Adipocyte (in vitro differentiated cells): ENCODE measurements around the gene NINJ1.

ENCODE experiments used
- DNase-seq: peaks from one replicate; pipeline ENCODE4 v3.0.0-alpha.2; 2015; ENCODE audit warnings: low read depth
- H3K27me3 ChIP-seq: replicated peaks from 2 replicates; pipeline ENCODE4 v1.7.0; 2013; ENCODE audit warnings: mild to moderate bottlenecking, low read length, moderate library complexity; ENCODE audit not compliant: control insufficient read depth, insufficient read depth
- H3K36me3 ChIP-seq: 2 replicates; pipeline ENCODE4 v1.7.0; 2013; ENCODE audit warnings: low read length, mild to moderate bottlenecking, moderate library complexity; ENCODE audit not compliant: control insufficient read depth, insufficient read depth, severe bottlenecking
- H3K4me1 ChIP-seq: 2 replicates; pipeline ENCODE4 v1.7.0; 2013; ENCODE audit warnings: mild to moderate bottlenecking, low read length, moderate library complexity; ENCODE audit not compliant: control insufficient read depth, insufficient read depth
- H3K4me3 ChIP-seq: 2 replicates; pipeline ENCODE4 v1.7.0; 2013; ENCODE audit warnings: mild to moderate bottlenecking, low read length, moderate library complexity
- H3K9ac ChIP-seq: 2 replicates; pipeline ENCODE4 v1.7.0; 2013; ENCODE audit warnings: mild to moderate bottlenecking, low read length, moderate library complexity
- H3K9me3 ChIP-seq: 2 replicates; pipeline ENCODE4 v1.7.0; 2013; ENCODE audit warnings: mild to moderate bottlenecking, low read length, moderate library complexity; ENCODE audit not compliant: control insufficient read depth

NINJ1 gene

GRCh38 chr9:93086447-93087224, 47.4 kb downstream of the NINJ1 start:
- Histone ChIP-seq H3K27me3 (no peaks in the 10 kb centered on the region), H3K9me3 (peaks cover 24% of the 10 kb centered on the region), H3K9ac (no peak overlapping the region), H3K4me3 (no peak overlapping the region), H3K36me3 (no peaks in the 10 kb centered on the region), H3K4me1 (peaks cover 4% of the 10 kb centered on the region)
- DNase-seq: no peak

- Histone ChIP-seq H3K36me3 (no peaks in the 10 kb centered on the region), H3K27me3 (no peaks in the 10 kb centered on the region), H3K9ac (no peak overlapping the region), H3K9me3 (peaks cover 14% of the 10 kb centered on the region), H3K4me1 (peaks cover 4% of the 10 kb centered on the region), H3K4me3 (no peak overlapping the region)
- DNase-seq: no peak
Observed at GRCh38 chr9:93085676-93086075, 48.4 kb downstream of the NINJ1 start.

GRCh38 chr9:93084471-93084881, 49.6 kb downstream of the NINJ1 start:
- H3K4me3 ChIP-seq: no peak overlapping the region
- H3K36me3 ChIP-seq: no peaks in the 10 kb centered on the region
- H3K27me3 ChIP-seq: no peaks in the 10 kb centered on the region
- no peak for DNase-seq
- peaks cover 4% of the 10 kb centered on the region for H3K9me3 ChIP-seq
- peaks cover 4% of the 10 kb centered on the region for H3K4me1 ChIP-seq
- H3K9ac ChIP-seq: no peak overlapping the region

GRCh38 chr9:93083592-93084470, 50.2 kb downstream of the NINJ1 start:
- Histone ChIP-seq H3K36me3 (no peaks in the 10 kb centered on the region), H3K9ac (no peak overlapping the region), H3K4me3 (no peak overlapping the region), H3K9me3 (peaks cover 4% of the 10 kb centered on the region), H3K4me1 (peaks cover 4% of the 10 kb centered on the region), H3K27me3 (no peaks in the 10 kb centered on the region)
- no peak for DNase-seq

GRCh38 chr9:93082841-93083411, 51.1 kb downstream of the NINJ1 start:
- no peak for DNase-seq
- Histone ChIP-seq H3K27me3 (no peaks in the 10 kb centered on the region), H3K4me1 (peaks cover 4% of the 10 kb centered on the region), H3K9me3 (peaks cover 4% of the 10 kb centered on the region), H3K4me3 (no peak overlapping the region), H3K9ac (no peak overlapping the region), H3K36me3 (no peaks in the 10 kb centered on the region)

DNA sequence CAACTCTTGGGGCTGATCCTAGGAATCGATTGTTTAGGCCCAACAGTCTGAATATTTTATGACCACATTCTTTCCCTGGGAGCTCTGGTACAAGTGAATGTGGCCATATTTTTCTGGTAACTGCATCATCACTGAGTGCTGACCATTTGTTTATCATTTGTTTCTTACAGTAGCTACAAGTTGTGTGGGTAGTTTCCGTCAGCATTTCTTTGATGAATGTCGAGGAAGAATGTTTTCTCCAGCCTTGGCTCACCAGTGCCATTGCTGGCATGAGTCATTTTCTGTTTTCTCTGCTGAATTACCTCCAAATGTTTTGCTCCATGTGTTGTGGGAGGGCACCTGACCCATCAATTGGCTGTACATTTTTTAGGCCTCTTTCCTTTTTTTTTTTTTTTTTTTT, 52.1 kb downstream of the NINJ1 start:
- H3K27me3 ChIP-seq: no peaks in the 10 kb centered on the region
- H3K4me3 ChIP-seq: no peak overlapping the region
- no peak for DNase-seq
- H3K4me1 ChIP-seq: peaks cover 4% of the 10 kb centered on the region
- no peak overlapping the region for H3K9ac ChIP-seq
- no peaks in the 10 kb centered on the region for H3K36me3 ChIP-seq
- peaks cover 4% of the 10 kb centered on the region for H3K9me3 ChIP-seq

GRCh38 chr9:93081081-93081529, 52.9 kb downstream of the NINJ1 start:
- peaks cover 4% of the 10 kb centered on the region for H3K4me1 ChIP-seq
- H3K36me3 ChIP-seq: no peaks in the 10 kb centered on the region
- no peak overlapping the region for H3K4me3 ChIP-seq
- H3K27me3 ChIP-seq: no peaks in the 10 kb centered on the region
- H3K9ac ChIP-seq: no peak overlapping the region
- H3K9me3 ChIP-seq: peaks cover 4% of the 10 kb centered on the region
- DNase-seq: no peak

DNA sequence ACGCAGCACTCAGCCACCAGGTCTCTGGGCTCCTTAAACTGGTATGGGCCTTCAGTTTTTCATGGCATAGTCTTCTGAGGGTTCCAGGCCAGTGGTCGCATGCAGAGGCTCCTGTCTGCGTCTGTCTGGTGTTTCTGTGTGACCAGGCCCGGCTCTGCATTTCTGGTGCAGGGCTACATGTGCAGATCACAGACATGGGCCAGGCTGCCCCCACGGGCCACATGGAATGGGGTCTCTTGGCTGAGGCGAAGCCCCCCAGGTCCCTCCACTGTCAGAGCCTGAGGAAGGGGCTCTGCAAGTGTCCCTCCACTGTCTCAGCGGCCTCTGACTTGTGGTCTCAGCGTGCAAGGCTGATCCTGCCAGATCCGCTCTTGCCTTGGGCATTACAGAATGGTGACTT, 53.6 kb downstream of the NINJ1 start:
- no peak for DNase-seq
- no peak overlapping the region for H3K9ac ChIP-seq

DNA sequence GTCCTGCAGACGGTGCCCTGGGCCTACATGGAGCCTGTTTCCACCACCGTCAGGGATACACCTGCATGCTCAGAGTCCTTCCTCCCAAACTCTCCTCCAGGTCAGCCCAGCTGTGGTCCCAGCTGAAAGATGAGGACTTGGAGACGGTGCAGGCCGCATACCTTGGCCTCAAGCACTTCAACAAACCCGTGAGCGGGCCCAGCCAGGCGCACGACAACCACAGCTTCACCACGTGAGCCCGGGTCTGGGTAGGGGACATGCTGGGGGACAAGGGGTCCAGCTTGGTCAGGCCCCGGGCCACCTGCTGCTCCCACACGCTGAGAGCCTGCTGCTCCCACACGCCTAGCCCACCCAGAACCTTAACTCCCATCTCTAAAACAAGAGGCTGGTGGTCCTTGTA, 54.7 kb downstream of the NINJ1 start:
- Histone ChIP-seq H3K9ac (no peak overlapping the region), H3K4me3 (no peak overlapping the region), H3K9me3 (no peaks in the 10 kb centered on the region), H3K27me3 (no peaks in the 10 kb centered on the region), H3K4me1 (peaks cover 4% of the 10 kb centered on the region), H3K36me3 (no peaks in the 10 kb centered on the region)
- no peak for DNase-seq

More for the DNA sequence above, 53.6 kb downstream of the NINJ1 start:
- Histone ChIP-seq H3K4me3 (no peak overlapping the region), H3K9me3 (no peaks in the 10 kb centered on the region), H3K27me3 (no peaks in the 10 kb centered on the region), H3K4me1 (peaks cover 4% of the 10 kb centered on the region), H3K36me3 (no peaks in the 10 kb centered on the region)

DNA sequence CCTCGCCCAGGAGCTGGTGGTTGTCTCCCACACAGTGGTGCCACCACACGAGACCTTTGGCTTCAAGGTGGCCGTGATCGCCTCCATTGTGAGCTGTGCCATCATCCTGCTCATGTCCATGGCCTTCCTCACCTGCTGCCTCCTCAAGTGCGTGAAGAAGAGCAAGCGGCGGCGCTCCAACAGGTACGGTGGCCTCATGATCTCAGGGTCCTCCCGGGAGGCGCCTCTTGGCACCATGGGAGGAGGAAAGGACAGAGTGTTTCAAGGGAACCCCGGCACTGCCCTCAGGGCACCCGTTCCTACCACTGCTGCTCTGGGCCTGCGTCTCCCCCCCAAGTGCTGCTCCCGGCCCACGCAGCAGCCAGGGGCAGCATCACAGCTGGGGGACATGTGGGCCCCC, 56.2 kb downstream of the NINJ1 start:
- no peak for DNase-seq
- no peak overlapping the region for H3K4me3 ChIP-seq
- no peaks in the 10 kb centered on the region for H3K4me1 ChIP-seq
- H3K9me3 ChIP-seq: no peaks in the 10 kb centered on the region
- no peaks in the 10 kb centered on the region for H3K27me3 ChIP-seq
- no peaks in the 10 kb centered on the region for H3K36me3 ChIP-seq
- no peak overlapping the region for H3K9ac ChIP-seq

GRCh38 chr9:93077367-93077766, 56.7 kb downstream of the NINJ1 start:
- DNase-seq: no peak
- H3K36me3 ChIP-seq: no peaks in the 10 kb centered on the region
- H3K9ac ChIP-seq: no peak overlapping the region

More at GRCh38 chr9:93077367-93077766, 56.7 kb downstream of the NINJ1 start:
- Histone ChIP-seq H3K27me3 (no peaks in the 10 kb centered on the region), H3K4me1 (no peaks in the 10 kb centered on the region), H3K4me3 (no peak overlapping the region), H3K9me3 (no peaks in the 10 kb centered on the region)
